C4-2B (cell line): ENCODE measurements around the gene BCL2L13.

ENCODE experiments used
- ZFX ChIP-seq: fragments of 450-650 bp; IDR thresholded peaks from 2 replicates; pipeline ENCODE4 v1.6.1; 2017
- TF ChIP-seq, protein P1 (sequence below): fragments of 450-650 bp; conservative IDR thresholded peaks from 2 replicates; pipeline ENCODE4 v1.5.1; 2017; ENCODE audit warnings: mild to moderate bottlenecking

- TF ChIP-seq, protein P1, sequence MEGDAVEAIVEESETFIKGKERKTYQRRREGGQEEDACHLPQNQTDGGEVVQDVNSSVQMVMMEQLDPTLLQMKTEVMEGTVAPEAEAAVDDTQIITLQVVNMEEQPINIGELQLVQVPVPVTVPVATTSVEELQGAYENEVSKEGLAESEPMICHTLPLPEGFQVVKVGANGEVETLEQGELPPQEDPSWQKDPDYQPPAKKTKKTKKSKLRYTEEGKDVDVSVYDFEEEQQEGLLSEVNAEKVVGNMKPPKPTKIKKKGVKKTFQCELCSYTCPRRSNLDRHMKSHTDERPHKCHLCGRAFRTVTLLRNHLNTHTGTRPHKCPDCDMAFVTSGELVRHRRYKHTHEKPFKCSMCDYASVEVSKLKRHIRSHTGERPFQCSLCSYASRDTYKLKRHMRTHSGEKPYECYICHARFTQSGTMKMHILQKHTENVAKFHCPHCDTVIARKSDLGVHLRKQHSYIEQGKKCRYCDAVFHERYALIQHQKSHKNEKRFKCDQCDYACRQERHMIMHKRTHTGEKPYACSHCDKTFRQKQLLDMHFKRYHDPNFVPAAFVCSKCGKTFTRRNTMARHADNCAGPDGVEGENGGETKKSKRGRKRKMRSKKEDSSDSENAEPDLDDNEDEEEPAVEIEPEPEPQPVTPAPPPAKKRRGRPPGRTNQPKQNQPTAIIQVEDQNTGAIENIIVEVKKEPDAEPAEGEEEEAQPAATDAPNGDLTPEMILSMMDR: no peak
- no peak for TF ChIP-seq ZFX
These were observed 134.5 kb downstream of the BCL2L13 start for GRCh38 chr22:17772958-17773605.
